Measurements from ENCODE around the gene TOGARAM2.

DNA sequence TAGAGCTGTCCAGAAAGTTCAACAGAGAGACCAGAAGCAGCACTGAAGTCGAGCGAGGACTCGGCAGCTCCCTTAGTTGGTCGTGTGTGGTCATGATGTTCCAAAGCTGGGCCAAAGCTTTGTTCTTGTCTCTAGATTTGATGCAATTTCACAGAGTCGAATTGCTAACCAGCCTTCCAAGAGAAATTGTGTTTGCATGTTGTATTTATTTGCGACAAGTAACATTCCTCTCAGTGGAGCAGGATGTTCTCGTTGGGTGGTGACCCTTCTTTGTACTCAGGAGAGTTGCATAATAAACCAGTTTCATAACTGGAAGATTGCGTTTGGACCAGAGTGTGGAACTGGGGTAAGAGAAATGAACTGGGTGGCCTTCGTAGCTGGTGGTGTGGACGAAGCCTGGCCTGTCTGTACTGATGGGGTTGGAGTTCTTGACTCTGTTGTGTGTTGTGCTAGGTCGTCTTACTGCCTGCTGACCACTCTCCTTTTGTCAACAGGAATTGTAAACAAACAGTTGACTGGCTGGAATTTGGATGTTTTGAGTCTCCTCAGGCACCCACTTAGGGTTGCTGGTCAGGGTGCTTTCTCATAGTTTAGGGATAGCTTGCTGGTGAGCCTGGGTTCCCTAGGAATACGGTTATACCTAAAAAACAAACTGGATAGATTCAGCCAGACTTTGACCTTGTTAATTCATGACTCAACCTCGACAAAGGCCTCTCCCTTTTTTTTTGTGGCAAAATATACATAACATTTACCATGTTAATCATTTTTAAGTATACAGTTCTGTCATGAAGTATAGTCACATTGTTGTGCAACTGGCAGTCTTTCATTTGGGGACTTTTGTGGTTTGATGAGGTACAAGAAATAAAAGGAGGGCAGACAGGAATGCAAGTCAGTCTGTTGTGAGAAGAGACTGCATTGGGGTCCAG is 28.9 kb upstream of the TOGARAM2 start:
- TF ChIP-seq CTCF (IDR thresholded peaks at IDR 0.05), result no peak
- TF ChIP-seq POLR2AphosphoS5 (IDR thresholded peaks at IDR 0.05), result peak in 2 of 3 donors; percentile 54 to 63
